GM12891 (cell line): ENCODE measurements around the gene GTF2I.

Source experiments
- PAX5 ChIP-seq: IDR thresholded peaks from 2 replicates; pipeline ENCODE4 v1.6.1; 2011; ENCODE audit warnings: low read length, moderate library complexity, mild to moderate bottlenecking; ENCODE audit not compliant: insufficient read depth, severe bottlenecking
- POLR2A ChIP-seq: IDR thresholded peaks from 2 replicates; pipeline ENCODE4 v1.6.1; 2011; ENCODE audit warnings: low read depth, low read length, control low read depth
- POLR2AphosphoS5 ChIP-seq: IDR thresholded peaks from 2 replicates; pipeline ENCODE4 v1.6.1; 2011; ENCODE audit warnings: low read depth, low read length, control low read depth
- POU2F2 ChIP-seq: IDR thresholded peaks from 2 replicates; pipeline ENCODE4 v1.6.1; 2011; ENCODE audit warnings: low read depth, mild to moderate bottlenecking, control low read depth, low read length, moderate library complexity
- SPI1 ChIP-seq: IDR thresholded peaks from 2 replicates; pipeline ENCODE4 v1.6.1; 2011; ENCODE audit warnings: low read depth, low read length, control low read depth
- TAF1 ChIP-seq: IDR thresholded peaks from 2 replicates; pipeline ENCODE4 v1.6.1; 2011; ENCODE audit warnings: low read depth, low read length, control low read depth

DNA sequence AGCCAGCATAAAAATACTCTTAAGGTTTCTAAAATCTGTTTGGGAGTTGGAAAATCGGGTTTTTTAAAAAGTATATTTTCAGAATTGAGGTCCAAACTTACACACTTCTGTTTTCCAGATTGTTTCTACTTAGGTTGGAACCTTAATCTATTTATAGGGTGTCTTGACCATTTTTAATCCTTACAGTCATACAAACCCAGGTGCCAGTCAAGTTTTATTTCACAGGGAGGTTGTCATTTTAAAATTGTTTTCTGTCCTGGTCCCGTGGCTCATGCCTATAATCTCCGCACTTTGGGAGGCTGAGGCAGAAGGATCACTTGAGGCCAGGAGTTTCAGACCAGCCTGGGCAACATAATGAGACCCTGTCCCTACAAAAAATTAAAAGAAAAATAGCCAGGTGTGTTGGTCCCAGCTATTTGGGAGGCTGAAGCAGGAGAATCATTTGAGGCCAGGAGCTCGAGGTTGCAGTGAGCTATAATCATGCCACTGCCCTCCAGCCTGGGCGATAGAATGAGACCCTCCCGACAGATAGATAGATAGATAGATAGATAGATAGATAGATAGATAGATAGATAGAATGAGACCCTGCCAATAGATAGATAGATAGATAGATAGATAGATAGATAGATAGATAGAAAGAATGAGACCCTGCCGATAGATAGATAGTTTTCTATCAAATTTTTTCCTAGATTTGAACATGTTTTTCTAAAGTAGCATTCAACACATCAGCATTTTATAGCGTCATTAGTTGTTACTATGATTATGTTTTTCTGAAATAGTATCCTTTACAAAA, 69.0 kb downstream of the GTF2I start:
- TF ChIP-seq POLR2A: no peak
- no peak for TF ChIP-seq POLR2AphosphoS5
- no peak for TF ChIP-seq POU2F2
- no peak for TF ChIP-seq SPI1
- TF ChIP-seq TAF1: no peak
- TF ChIP-seq PAX5: no peak
